HG03066 (cell line): ENCODE results near the gene SERTAD1.
"Not testable (repeated sequence)": the region's sequence is repeated elsewhere in the genome, so short reads cannot be mapped to it uniquely, and the experiment has no call there.

Experiments
- ATAC-seq: cut with Tn5 transposase; IDR thresholded peaks from one replicate; pipeline ENCODE4 v1.9.1; 2021; ENCODE audit warnings: low read depth; ENCODE audit not compliant: unreplicated experiment

The SERTAD1 gene

DNA sequence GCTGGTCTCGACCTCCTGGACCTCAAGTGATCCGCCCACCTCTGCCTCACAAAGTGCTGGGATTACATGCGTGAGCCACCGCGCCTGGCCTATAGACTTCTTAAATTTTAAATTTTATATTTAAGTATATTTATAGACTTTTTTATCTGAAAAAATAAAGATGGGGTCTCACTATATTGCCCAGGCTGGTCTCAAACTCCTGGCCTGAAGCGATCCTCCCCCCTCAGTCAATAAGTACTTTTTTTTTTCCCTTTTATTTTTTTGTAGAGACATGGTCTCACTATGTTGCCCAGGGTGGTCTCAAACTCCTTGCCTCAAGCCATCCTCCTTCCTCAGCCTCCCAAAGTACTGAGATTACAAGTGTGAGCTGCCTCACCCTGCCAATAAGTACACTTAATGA is 1.9 kb downstream of the SERTAD1 start:
- no peak for ATAC-seq

DNA sequence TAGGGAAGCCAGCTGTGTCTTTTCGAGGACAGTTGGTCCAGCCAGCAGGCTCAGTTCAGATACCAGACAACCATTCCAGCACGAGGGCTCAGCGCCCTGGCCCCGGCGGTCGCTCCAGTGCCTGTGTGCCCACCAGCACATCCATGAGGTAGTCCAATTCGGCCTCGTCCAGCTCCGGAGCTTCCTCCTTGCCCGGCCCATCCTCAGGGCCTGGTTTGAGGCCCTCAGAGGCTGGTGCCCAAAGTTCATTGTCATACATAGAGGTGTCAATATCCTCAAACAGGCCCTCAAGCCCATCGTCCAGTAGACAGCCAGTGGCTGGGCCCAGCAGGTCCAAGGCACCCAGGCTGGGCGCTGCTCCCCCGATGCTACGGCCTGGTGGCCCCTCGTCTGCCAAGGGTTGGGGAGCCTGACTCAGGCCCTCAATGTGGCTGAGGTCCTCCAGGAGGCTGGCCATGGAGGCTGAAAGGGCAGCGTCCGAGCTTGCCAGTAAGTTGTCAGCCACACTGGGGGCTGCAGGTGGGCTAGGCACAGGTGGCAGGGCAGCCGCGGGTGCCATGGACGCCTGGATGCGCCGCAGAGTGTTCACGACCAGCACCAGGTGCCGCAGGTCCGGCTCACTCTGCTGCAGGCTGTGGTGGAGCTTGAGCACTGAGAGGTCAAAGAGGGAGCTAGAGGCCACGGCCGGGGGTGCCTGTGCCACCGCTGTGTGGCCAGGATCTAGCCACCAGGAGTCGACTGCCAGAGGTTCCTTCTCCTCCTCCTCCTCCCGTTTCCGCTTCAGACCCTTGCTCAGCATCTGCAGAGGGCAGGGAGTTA is 2.8 kb downstream of the SERTAD1 start:
- no peak for ATAC-seq

- no peak for ATAC-seq
These were observed 3.6 kb downstream of the SERTAD1 start for GRCh38 chr19:40421993-40422747.

DNA sequence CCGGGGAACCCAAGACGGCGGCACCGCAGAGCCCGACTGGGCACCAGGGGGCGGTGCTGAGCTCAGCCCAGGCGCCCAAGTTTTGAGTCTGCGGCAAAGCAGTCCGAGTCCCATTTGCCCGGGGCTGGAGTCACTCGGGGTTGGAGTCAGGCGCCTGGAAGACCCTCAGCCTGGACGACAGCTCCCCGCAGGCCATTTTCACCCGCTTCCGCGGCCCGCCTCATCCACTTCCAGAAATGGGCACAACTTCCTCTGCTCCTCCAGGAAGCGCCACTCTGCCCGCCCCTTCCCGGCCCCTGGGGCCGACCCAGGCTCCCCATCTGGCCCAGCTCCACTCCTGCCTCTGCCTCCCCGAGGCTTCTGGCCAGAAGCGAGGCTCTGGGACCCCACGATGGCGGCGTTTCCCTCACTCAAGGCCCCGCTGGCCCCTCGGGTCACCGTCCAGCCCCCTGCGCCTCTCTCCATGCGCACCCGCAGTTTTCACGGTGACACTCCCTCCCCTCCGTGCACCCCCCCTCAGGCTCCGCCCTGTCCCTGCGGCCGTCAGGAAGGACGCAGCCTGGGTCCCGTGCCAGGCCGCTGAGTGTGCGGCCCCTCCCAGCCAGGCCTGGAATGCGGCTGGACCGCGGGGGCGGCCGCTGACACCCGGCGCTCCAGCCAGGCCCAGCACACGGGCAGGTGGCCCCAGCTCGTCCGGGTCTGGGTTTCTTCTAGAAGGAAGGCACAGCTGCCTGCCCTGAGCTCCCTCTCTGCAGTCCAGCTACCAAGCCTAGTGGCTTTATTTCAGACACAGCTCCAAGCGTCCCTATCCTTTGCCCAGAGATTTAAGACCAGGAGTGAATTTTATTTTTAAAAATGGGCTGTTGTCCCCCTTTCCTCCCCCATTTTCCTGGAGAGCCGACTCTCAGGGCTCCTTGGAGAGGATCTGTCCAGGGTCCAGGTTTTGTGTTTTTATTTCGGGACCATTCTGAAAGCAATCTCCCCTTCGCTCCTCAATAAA is 4.7 kb downstream of the SERTAD1 start:
- ATAC-seq: no peak

- ATAC-seq: no peak
These were observed 5.4 kb downstream of the SERTAD1 start for GRCh38 chr19:40420451-40420765.

DNA sequence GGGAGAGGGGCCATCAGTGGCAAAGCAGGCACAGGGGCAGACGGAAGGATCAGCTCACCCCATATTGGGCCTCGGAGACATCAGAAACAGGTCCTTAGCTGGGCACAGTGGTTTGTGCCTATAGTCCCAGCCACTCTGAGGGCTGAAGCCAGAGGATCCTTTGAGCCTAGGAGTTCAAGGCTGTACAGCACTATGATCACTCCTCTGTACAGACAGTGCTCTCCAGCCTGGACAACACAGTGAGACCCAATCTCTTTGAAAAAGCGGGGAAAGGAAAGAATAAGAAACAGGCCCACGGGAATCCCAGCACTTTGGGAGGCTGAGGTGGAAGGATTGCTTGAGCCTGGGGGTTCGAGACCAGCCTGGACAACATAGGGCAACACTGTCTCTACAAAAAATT is 6.0 kb downstream of the SERTAD1 start:
- ATAC-seq: no peak

- ATAC-seq: no peak
These were observed 6.7 kb downstream of the SERTAD1 start for GRCh38 chr19:40419066-40419612.

GRCh38 chr19:40418040-40418439 is 7.8 kb downstream of the SERTAD1 start:
- ATAC-seq: no peak

- ATAC-seq: no peak
These were observed 8.2 kb downstream of the SERTAD1 start for GRCh38 chr19:40417643-40417981.

DNA sequence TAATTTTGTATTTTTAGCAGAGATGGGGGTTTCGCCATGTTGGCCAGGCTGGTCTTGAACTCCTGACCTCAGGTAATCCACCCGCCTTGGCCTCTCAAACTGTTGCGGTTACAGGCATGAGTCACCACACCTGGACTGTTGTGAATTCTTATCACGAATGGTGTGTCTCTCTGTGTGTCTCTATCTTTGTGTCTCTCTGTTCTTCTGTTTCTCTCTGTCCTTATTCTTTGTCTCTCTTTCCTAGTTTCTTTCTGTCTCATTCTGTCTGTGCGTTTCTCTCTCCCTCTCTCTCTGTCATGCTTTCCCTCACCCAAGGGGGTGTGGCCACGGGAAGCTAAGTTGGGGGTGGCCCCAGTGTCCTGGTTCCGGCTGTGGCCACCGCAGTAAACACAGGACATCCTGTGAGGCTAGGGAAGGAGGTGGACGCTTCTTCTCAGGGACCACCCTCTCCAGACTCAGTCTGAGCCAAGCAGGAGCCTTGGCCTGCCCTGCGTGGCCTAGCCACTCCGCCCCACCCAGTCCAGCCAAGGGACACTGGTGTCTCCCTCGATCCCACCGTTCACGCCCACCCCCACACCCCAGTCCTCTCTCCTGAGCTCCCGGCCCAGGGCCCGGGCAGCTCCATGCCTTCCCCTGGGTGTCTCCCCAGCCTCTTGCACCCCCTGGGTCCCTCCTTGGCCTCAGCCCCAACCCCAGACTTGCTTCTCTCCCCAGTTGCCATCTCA is 8.7 kb downstream of the SERTAD1 start:
- no peak for ATAC-seq

DNA sequence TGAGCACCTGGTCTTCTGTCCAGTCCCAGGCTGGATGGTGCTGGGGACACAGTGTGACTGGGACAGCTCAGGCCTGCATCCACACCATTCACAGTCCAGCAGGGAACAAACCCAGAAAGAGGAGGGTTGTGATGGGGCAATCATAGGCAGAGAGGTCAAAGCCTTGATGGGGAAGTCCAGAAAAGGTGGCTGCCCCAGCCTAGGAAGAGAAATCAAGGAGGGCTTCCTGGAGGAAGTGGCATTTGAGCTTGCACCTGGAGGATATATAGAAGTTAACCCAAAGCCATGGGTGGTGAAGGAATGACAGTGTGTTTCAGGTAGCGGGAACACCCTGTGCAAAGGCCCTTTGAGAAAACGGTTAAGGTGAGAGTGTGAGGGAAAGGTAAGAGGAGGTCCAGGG is 10.0 kb downstream of the SERTAD1 start:
- no peak for ATAC-seq

- ATAC-seq: no peak
These were observed 11.0 kb downstream of the SERTAD1 start for GRCh38 chr19:40414542-40415535.

DNA sequence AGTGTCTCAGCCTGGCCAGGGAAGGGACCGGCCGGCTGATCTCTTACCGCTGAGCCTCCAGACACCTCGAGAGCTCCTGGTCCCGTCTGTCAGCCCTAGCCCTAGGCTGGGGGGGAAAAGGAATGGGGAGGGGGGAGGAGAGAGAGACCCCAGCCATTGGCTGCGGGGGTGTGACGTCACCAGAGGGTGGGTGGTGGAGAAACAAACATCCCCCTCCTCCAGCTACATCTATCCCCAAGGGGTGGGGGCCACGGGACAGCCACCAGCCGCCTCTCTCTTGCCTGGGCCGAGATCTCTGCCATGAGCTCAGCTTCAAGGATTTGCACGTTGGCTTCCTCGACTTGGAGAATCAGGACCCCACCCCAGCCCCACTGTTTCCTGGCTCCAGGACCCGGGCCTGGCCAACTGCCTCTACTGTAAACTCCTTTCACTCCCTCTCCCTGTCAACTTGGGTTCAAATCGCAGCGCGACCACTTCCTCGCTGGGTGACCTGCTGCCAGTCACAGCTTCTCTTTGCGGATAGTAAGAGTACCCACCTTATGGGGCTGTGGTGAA is 12.4 kb downstream of the SERTAD1 start, which contains the start of gene PRX:
Gene PRX (minus strand): TSS at position 88 of the 555 bp plus-strand sequence. CDS start 5,446 bp downstream, outside the sequence.
- ATAC-seq: no peak

GRCh38 chr19:40412866-40413265 is 12.9 kb downstream of the SERTAD1 start:
- ATAC-seq: no peak

DNA sequence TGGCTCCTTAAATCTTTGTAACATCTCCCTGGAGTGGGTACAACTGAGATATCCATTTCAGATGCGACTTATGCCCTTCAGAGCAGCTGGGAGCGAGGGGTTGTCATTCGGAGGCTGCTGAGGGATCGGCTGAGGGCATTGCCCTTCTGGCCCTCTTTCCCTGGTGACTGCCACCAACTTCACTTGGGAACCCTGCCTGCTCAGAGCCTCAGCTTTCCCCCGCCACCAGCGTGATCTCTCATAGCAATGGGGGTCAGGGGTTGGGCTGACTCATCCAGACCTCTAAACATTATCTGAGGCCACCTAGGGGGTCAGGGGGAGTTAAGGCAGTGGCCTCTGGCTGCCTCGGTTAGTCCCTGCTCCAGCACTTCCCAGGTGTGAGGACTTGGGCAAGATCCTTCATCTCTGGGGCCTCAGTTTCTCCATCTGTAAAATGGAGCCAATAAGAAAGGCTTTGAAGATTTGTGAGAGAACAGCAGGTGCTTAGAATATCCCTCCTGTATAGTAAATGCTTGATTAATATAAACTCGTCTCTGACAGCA is 13.8 kb downstream of the SERTAD1 start:
- no peak for ATAC-seq

GRCh38 chr19:40411125-40411842 is 14.5 kb downstream of the SERTAD1 start:
- no peak for ATAC-seq

GRCh38 chr19:40410030-40410389 is 15.8 kb downstream of the SERTAD1 start:
- no peak for ATAC-seq

DNA sequence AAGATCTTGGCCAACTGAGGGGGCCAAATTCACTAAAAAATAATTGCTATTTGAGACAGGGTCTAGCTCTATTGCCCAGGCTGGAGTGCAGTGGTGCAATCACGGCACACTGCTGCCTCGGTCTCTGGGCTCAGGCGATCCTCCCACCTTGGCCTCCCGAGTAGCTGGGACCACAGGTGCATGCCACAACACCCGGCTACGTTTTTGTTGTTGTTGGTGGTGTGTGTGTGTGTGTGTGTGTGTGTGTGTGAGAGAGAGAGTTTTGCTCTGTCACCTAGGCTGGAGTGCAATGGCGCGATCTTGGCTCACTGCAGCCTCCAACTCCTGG is 17.2 kb downstream of the SERTAD1 start:
- ATAC-seq: not testable (repeated sequence)
